GM12872 (cell line): ENCODE measurements around the gene SNAI3.

Source experiments
- TF ChIP-seq, protein P1 (sequence below): IDR thresholded peaks from 3 replicates; pipeline ENCODE4 v1.5.1; 2011; ENCODE audit warnings: low read depth, mild to moderate bottlenecking, low read length, moderate library complexity; ENCODE audit not compliant: insufficient read depth

SNAI3 gene

DNA sequence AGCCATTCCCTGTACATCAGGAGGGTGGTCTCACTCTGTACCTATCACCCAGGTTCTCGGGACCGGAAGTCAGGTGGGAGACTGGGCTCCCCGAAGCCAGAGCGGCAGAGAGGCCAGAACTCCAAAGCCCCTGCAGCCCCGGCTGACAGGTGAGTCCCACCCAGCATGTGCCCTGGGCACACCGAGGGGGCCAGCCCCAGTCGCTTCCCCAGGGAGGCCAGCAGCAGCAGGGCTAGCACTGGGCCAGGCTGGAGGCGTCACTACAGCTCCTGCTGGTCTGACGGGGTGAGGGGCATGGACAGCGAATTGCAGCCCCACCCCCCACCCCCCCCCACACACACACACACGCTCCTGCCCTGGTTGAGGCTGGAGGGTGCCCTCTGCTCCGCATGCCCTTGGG is 55.9 kb downstream of the SNAI3 start:
- TF ChIP-seq, protein P1, sequence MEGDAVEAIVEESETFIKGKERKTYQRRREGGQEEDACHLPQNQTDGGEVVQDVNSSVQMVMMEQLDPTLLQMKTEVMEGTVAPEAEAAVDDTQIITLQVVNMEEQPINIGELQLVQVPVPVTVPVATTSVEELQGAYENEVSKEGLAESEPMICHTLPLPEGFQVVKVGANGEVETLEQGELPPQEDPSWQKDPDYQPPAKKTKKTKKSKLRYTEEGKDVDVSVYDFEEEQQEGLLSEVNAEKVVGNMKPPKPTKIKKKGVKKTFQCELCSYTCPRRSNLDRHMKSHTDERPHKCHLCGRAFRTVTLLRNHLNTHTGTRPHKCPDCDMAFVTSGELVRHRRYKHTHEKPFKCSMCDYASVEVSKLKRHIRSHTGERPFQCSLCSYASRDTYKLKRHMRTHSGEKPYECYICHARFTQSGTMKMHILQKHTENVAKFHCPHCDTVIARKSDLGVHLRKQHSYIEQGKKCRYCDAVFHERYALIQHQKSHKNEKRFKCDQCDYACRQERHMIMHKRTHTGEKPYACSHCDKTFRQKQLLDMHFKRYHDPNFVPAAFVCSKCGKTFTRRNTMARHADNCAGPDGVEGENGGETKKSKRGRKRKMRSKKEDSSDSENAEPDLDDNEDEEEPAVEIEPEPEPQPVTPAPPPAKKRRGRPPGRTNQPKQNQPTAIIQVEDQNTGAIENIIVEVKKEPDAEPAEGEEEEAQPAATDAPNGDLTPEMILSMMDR = no peak

DNA sequence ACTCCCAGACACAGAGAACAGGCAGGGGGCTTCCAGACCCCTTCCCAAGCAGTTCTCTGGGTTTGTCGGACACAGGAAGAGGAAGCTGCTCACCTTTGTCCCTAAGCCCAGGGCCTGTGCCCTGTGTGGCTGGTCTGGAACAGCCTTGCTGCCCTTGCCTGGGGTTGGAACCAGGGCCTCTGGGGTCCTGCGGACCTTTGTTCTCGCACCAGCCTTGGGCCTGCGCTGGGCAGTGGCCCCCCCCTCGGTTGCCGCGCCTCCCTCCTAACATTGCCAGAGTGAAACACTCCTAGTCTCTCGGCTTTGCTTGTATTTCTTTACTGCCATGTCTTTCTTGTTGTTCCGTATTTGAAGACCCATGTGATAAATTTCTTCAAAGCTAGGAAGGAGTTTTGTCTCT is 56.5 kb downstream of the SNAI3 start:
- TF ChIP-seq, protein P1 = no peak

DNA sequence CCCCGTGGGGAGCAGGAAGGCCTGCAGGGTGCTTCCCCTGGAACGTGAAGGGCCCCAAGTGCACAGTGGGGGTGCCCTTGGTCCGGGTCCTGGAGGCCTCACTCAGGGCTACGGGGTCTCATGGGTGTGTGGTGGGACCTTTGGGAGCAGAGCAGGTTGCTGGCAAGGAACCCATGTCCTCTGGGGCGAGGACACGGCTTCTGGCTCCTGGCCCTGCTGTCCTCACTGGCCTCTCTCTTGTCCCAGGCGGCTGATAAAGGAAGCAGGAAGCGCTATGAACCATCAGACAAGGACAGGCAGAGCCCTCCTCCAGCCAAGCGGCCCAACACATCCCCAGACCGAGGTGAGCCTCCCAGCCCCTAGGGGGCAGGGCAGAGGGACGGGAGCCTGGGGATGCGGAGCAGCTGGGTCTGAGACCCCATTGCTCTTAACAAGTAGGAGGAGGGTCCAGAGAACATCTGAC is 57.8 kb downstream of the SNAI3 start:
- TF ChIP-seq, protein P1 = peak; percentile 53
